ENCODE measurements around the gene MYO1E.

The MYO1E gene

DNA sequence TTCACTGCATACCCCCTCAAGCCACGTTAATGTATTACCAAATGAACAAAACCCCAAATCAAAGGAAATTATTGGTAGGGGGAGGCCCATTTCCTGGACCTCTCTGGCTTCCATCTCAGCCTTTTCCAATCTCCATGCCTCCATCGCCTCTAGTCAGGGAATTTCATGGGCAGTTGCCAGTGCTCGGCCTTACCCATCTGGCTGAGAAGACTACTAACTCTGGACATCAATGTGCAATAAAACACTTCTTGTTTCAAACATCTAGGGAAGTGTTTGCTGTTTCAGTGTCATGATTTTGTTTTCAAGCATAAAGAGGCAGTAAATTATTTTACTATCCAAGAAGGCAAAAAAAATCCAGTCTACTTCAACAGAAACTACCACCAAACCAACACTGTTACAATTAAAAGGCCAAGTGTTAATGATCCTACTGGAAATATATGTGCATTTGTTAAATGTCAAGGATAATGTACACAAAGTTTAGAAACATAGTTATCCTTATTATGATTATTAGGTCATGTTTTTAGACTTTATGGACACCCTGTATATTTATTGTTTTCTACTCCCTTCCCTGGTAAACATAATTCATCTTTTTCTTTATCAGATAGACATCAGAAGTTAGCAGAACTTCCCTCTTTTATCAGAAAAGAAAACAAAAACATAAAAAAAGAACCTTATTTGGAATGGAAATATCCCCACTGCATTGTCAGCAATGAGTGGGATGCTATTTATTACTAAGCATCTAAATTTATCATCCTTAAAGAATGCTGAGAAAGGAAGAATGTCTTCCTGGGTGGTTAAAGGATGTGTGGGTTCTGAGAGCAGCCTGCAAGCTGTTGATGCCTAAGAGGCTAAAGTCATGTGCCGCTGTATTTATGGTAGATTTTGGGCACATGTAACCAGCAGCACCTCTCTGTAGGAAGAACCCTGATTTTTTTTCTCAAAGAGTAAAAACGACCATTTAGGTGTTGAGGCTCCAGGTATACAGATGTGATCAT lies 150.9 kb downstream of the MYO1E start:
- DNase-seq, result no peak

DNA sequence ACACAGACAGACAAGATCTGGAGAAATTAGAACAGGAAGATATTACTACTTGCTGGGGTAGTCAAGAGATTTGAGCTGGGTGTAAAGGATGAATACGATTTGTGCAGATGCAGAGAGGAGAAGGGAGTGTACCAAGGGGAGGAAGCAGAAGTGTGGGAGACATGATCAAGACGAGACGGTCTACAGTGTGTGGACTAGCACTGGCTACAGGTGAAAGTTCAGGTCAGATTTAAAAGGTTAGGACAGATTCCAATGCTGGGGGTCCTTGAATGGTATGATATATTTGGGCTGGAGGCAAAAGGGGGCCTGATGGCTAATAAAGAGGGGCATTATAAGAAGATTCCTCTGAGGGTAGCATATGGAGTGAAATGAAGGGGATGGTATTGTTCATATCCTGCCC lies 154.0 kb downstream of the MYO1E start:
- DNase-seq, result no peak

DNA sequence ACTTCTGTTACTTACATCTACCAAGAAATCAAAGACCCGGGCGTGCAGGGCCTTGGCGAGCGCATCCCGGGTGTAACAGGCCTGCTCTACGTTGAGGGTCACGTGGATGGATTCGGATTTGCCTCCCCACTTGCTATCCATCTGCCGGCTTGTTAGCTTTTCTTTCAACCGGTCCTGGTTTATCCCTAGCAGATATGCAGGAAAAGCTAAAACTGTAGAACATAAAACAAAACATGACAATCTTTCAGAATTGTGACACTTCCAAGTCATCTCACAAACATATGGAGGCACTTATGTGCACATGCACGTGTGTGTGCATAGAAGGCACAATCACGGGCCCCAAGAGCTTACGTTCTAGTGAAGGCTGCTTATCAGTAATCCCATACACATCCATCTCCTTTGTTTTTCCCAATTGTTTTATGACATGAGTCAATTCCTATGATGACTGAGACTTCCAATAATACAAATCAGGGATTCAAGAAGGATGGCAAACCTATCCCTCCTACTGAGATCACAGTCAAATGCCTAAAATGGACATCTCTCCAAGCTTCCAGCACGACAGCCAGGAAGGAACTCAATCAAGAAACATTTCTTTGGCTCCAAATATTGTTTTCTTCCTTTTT lies 154.7 kb downstream of the MYO1E start:
- DNase-seq, result no peak

DNA sequence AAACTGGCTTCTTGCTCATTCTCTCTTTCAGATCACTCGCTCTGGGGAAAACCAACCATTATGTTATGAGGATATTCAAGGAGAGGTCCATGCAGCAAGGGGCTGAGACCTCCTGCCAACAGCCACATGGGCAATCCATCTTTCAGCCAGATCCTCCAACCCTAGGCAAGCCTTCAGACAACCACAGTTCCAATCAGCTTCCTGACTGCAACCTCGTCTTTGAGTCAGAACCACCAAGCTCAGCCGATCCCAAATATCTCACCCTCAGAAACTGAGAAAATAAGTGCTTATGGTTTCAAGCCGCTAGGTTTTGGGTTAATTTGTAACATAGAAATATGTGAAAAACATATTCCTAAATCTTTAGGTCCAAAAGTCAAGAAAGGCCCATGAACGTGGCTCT lies 155.8 kb downstream of the MYO1E start:
- DNase-seq, result no peak

DNA sequence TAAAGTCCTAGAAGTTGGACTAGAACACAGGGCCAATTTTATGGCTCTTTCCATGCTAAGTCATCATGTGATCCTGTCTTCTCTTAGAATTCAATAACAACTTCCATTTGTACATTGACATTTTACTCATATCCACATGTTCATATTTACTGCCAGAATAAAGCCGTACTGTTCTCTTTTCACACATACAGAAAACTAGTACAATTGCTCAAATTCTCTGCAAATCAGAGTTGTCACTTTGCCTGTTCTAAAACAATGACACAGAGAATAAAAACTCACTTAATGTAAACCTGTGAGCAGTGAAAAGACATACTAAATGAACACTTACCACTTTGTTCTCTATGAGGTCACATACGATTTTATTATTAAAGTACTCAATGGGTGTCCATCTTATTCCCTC lies 162.5 kb downstream of the MYO1E start:
- DNase-seq, result no peak

DNA sequence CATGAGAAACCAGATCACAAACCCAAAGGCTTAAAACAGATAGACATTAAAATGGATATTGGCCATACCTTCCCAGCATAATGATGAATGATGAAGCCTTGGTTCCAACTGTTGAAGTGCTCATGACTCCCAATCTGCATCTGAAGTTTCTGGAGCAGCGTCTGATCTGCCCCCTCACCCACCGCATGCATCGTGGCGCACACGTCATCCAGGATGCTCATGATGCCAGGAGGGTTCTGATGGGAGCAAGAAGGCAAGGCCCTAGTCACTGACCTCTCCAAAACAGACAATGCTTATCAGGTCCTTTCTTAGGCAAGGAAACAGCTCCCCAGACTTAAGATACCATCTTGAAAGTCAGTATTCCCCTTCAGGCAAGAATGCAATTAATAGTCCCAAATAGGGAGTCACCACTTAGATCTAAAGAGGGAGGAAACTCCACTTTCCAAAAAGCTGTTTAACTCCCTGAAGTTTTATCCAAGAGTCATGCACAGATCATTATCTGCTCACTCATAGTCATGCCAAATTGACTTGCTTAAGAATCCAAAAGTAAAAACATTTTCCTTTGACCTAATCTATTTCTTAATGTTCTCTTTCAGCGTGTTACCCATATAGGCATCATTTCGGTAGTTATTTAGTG lies 163.9 kb downstream of the MYO1E start:
- no peak for DNase-seq

DNA sequence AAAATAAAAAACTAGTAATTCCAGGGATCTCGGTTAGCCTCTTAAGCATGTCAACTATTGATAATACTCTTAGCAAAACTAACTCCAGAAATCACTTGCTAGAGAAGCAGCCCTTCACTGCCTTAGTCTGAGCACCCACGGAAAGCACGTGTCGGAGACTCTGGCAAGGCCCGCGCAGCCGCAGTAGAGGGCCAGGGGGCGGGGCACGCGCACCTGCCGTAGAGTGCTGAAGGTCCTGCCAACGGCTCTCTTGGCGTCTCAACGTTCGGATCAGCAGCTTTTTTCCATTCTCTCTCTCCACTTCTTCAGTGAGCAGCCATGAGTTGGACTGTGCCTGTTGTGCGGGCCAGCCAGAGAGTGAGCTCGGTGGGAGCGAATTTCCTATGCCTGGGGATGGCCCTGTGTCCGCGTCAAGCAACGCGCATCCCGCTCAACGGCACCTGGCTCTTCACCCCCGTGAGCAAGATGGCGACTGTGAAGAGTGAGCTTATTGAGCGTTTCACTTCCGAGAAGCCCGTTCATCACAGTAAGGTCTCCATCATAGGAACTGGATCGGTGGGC lies 166.0 kb downstream of the MYO1E start, which contains the start of gene LDHAL6B:
Gene LDHAL6B, plus strand, starts transcription at position 221 of the 561 bp plus-strand sequence. Its CDS starts 98 bp downstream, at position 319.
- no peak for DNase-seq

DNA sequence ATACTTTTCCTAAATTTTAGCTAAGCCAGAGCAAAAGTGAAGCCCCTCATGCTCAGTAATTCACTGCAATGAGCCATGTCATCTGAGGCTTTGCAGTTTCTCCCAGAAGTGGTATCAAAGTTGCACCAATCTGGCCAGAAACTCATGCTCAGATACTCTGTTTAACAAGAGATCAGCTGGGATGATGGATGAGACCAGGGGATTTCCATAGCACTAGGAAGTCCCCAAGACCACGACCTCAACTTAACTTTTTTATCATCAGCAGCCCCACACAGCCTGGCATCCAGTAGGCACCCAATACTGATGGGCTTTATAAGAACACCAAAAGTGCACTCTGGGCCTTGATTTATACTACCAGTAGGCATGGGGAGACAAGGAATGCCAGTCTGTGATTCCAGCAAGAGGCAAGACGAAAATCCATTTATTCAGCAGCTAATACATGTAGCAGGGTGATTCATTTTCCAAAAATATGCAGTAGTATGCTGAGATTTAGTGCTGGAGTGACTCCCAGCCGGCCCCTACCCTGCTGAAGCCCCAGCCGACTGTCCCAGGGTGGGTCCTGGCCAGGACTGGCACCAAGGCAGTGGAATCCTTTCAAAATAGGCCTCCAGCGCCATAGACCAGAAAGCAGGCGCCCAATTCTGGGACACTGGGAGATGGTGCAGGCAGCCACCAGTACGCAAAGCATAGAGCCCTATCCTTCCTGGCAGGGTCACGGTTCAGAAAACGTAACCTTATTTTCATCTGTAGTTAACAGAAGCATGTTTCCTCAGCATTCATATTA lies 166.6 kb downstream of the MYO1E start:
- no peak for DNase-seq

DNA sequence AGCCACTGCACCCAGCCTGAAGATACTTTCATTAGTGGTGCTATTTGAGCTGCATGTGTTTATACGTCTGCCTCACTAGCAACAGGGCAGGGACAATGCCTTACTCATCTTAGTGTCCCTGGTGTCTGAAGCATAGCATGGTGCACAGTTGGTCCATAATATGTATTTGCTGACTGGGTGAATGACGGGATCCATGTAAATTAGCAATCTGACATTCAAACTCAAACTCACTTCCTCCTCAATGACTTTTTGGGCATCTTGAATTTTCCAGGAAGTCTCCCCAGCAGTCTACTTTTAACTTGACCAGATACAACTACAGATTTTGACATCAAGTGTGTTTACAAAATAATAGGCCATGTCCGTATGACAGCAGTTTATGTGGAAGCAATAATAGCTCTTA lies 169.0 kb downstream of the MYO1E start:
- DNase-seq, result no peak

DNA sequence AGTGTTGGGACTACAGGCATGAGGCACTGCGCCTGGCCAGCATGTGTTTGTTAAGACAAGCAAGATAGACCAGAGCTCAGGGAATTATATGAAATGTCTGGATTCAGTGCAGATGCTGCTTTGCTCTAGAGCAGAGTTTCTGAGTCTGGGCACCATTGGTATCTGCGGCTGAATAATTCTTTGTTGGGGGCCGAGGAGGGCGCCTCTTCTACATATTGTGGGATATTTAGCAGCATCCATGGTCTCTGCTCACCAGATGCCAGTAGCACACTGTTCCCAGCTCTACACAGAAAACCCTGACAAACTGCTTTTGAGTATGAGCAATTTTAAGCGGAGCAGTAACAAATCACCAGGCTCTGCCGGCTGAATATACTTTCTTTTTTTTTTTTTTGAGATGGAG lies 169.7 kb downstream of the MYO1E start:
- DNase-seq, result no peak

DNA sequence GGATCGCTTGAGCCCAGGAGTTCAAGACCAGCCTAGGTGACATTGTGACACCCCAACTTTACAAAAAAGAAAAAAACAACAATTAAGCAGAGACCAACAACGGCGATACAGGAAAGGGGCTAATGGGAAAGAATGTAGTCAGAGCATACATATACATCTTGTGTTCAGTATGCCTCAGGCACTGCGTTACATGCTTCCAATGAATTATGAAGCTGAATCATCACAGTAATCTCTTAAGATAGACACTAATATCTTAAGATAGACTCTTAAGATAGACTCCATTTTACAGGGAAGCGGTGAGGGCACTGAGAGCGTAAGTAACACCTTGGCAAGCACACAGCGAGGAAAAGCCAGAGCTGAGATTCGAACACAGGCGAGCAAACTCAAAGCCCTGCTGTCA lies 172.1 kb downstream of the MYO1E start:
- no peak for DNase-seq

DNA sequence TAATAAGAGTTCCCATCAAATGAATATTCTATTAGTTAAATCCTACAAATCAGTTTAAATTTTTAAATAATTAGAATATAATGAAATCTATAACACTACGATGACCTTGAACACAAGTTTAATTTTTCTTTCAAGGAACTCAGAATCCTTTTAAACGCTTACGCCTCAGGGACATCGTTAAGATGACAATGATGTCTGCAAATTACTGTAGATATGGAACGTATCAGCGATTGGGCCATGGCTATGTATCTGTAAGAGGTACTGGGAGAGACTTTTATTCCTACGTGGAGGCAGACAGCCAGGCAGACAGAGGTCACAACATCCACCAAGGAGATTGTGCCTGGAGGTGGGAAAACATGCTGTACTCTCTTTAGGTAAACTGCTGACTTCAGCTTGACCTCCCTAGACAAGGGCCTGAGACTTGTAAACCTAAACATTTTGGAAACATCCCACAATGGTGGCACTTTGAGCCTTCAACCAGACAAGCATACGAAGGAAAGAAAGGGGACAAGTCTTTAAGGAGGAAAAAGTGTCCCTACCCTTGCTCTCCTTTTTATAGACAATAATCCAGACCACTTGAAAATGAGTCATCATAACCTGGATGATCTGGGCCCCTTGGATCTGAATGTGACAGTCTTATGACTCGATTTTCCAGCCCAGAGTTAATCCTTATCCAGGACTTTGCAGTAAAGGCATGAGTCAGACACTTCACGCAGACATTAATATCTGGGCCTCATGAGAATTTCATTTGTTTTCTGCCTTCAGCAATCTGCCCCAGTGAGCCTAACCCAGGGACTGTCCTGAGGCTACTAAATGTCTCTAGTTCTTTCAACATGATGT lies 172.8 kb downstream of the MYO1E start:
- DNase-seq, result no peak

DNA sequence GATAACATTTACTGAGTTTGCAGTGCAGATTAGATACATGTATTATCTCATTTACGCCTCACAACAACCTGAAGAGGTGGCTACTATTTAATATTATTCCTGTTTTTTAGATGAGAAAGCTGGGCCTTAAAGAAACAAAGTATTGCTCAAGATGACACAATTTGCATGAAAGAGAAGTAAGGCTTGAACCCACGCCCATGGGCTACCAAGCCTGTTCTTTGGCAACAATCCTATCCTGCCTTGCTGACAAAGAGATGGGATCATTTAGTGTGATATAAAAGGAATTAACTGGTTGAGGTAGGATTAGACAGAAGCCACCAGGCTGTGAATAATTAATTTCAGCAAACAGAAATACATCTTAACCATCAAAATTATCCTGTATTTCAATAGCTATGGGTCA lies 175.2 kb downstream of the MYO1E start:
- DNase-seq, result no peak

DNA sequence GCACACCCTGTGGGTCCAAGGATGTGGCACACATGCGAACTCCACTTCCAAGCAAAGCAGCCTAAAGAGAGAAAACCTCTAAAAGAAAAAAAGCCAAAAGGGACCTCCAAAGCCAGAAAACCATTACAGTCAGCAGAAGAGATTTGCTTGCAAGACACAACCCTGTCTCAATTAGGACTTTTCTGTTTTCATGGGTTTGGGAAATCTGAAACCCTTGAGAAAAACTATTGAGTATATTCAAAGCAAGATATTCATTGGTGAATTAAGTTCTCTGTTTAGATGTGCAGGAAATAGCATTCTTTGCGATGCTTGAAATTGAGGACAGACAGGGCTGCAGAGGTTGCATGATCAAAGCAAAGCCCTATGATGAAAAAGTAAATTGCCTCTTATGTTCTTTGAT lies 176.3 kb downstream of the MYO1E start:
- DNase-seq, result no peak

DNA sequence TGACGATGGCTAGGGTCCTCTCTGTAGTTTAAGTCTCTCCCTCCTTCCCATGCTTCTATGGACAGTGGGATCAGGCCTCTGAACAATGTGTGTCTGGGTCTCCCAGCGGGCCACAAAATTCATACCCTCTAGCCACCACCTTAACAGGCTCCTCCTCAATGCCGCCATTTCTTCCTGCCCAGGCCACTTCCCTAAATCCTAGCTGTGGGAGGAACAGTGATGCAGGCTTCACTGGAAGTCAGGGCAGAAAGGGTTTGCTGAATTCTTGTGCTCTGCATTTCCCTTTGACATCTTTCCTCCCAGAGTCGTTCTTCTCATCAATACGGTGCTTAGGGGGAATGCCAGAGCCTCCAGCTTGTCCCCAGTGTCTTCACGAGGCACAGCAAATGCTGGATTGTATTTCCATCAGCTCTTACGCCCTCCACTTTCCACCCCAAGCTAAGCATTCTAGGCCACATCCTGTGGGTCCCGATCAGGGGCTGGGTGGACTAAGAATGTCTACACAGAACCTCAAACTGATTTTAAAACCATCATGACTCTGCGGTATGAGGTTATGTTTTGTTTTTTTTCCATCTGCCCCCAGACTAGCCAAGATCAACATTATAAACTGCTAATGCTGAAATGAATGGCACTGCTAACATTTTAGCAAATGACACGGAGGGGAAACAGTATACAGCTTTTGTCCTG lies 177.9 kb downstream of the MYO1E start:
- DNase-seq, result no peak

DNA sequence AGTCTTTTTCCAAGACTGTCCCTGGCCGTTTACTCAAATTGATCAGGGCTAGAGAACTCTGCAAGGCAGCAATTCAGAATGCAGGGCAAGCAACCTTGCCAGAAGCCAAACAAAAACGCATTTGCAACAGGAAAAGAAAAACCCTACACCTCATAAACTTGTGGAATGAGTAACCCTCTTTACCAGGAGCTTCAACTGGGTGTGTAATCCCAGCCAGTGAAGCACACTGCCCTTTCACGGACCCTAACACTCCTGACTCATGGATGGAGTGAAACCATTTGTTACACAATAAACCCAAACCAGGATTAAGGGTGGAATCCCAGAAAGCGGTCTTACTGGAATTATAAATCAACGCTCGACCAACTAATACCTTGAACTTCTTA lies 180.8 kb downstream of the MYO1E start:
- no peak for DNase-seq

DNA sequence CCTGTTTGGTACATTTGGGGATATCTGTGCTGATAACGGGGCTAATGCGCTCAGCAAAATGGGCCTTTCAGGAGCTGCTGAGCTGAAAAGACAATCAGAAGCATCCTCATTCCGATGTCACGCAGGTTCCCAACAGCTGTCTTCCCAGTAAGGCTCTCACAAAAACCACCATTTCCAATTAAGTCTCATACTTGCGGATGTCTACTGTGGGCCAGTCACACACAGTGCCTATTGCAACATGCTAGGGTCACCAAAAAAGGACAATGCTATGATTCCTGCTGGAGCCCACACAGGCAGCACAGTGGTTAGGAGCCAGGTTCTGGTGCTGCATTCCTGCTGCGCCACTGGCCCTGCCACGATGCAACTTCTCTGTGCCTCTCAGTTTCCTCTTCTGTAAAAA lies 182.4 kb downstream of the MYO1E start:
- DNase-seq, result no peak

DNA sequence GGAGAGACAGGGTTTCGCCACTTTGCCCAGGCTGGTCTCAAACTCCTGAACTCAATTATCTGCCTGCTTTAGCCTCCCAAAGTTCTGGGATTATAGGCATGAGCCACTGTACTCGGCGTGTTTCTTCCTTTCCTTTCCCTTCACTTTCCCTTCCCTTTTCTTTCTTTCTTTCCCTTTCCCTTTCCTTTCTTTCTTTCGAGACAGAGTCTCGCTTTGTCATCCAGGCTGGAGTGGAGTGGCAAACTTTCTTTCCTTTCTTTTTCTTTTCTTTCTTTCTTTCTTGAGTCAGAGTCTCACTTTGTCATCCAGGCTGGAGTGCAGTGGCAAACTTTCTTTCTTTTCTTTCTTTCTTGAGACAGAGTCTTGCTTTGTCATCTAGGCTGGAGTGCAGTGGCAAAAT lies 183.4 kb downstream of the MYO1E start:
- DNase-seq, result no peak

DNA sequence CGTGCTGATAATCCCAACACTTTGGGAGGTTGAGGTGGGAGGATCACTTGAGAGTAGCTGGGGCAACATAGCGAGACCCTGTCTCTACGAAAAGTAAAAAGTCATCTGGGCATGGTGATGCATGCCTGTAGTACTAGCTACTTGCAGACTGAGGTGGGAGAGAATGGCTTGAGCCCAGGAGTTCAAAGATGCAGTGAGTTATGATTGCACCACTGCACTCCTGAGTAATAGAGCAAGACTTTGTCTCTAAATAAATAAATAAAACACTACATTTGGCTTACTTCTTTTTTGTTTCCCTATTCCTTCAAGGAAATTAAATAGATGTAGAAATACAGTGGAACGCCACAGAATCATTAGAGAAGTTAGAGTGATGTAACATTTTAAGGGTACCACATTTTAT lies 186.2 kb downstream of the MYO1E start:
- DNase-seq, result no peak

DNA sequence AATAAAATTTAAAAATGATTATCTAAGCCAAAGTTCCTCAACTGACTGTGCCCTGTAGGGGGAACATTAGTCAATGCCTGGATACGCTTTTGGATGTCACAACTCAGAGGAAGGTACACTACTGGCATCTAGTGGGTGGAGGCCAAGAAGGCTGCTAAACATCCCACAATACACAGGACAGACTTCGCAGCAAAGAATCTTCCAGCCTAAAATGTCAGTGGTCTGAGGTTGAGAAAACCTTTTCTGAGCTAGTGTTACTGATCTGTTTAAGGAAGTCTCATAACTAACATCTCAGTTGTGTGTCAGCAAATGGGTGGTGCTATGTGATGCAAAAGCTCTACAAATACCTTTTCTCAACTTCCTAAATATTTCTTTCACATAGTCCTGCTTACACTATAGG lies 186.9 kb downstream of the MYO1E start:
- DNase-seq, result no peak

DNA sequence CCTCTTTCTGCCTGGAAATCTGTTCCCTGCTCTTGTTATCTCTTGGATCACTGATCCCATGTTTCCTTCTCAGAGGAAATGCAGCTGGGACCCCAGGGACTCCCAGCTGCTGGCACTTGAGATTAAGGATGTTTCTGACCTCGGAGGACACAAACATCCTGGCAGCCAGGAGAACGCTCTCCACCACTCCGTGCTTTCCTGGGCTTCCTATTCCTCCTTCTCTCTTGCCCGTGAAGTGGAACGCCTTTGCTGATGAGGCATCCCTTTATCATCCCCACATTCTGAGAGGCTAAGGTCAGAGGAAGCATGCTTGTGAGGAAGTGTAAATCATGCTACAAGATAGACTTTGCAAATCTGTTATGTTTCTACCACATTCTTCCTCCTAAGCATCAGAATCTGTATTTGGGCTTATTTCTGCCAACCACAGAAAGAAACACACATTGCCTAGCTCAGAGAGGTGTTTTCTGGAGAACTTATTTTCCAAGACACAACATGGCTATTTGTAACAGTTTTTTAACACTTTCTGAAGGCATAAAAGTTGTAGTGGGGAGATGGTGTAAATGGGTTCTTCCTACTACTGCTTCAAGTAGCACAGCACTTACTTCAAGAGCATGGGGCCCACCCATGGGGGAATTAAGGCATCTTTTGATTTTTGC lies 191.6 kb downstream of the MYO1E start:
- no peak for DNase-seq
